Esophagus squamous epithelium (tissue), 4 donors: Measurements from ENCODE around the gene MRPL44.

ENCODE experiments used
- POLR2A ChIP-seq, 4 donors: fragments of 450-650 bp; IDR thresholded peaks; one replicate each; pipeline ENCODE4 v1.6.1; 2017; ENCODE audit warnings: antibody characterized with exemption in 4 of 4, mild to moderate bottlenecking in 4 of 4, moderate library complexity in 3 of 4
- TF ChIP-seq, protein P1 (sequence below), 6 experiments: fragments of 450-650 bp in 4 of 6; fragments of 200-600 bp in 2 of 6; sonication (generic) in 2 of 6; IDR thresholded peaks; one replicate each; pipeline ENCODE4 v1.5.1; 2016 to 2019; ENCODE audit warnings: antibody characterized with exemption in 6 of 6, mild to moderate bottlenecking in 4 of 6, moderate library complexity in 4 of 6

DNA sequence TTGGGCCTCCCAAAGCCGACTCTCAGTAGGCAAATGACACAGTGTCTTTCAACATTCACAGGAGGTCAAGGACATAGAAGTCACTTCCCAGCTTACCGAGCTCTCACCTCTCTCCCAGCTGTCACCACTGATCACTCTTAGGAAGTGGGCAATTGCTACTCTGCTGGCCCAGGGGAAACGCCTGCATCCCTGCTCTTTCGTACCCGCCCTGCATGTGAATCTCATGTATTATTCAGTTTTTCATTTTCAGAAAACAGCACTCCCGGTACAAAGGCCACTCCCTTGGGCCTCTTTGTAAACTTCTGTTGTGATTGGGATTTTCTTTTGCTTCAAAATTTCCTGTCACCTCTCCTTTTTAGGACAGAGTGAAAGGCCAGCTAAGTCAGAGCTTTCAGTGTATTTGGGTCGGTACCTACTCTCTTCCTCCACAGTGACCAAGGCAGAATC lies 15.4 kb downstream of the MRPL44 start:
- TF ChIP-seq, protein P1, sequence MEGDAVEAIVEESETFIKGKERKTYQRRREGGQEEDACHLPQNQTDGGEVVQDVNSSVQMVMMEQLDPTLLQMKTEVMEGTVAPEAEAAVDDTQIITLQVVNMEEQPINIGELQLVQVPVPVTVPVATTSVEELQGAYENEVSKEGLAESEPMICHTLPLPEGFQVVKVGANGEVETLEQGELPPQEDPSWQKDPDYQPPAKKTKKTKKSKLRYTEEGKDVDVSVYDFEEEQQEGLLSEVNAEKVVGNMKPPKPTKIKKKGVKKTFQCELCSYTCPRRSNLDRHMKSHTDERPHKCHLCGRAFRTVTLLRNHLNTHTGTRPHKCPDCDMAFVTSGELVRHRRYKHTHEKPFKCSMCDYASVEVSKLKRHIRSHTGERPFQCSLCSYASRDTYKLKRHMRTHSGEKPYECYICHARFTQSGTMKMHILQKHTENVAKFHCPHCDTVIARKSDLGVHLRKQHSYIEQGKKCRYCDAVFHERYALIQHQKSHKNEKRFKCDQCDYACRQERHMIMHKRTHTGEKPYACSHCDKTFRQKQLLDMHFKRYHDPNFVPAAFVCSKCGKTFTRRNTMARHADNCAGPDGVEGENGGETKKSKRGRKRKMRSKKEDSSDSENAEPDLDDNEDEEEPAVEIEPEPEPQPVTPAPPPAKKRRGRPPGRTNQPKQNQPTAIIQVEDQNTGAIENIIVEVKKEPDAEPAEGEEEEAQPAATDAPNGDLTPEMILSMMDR (IDR thresholded peaks at IDR 0.05) = no peak
- no peak for TF ChIP-seq POLR2A (IDR thresholded peaks at IDR 0.05)
